Naive thymus-derived CD8-positive, alpha-beta T cell (primary cell): Measurements from ENCODE around the gene CTCF. TPM values are rescaled to one million over a fixed set of nuclear protein-coding genes. Genes with fewer than 3 reads are reported as not detected.
A peak's percentile ranks its signal among the peaks of the same experiment; 100 is the strongest.

Experiments used
- ATAC-seq, 2 donors: fragments of 150-1000 bp; cut with Tn5 transposase in 1 of 2; sonication (Bioruptor Pico), chemical (Tn5 transposase) in 1 of 2; 1 replicate in 1 of 2; 2 replicates in 1 of 2; pipeline ENCODE4 v1.10.0; 2021; ENCODE audit warnings: mild to moderate bottlenecking in 2 of 2, moderate library complexity in 2 of 2
- POLR2A ChIA-PET: fragments of 350-600 bp; sonication (Branson Sonifier 250); formaldehyde crosslinking; loops from one replicate; lab custom pipeline; 2021; ENCODE audit warnings: antibody characterized with exemption; lab: Charles Lee
- DNase-seq, 10 donors: peaks; one replicate each; pipeline versions ENCODE4 v3.0.0 to v3.0.0-alpha.2; 2020 to 2022
- H3K27ac Mint-ChIP-seq, 10 donors: one replicate each; pipeline ENCODE4 v1.8.0; 2020 to 2022; ENCODE audit warnings: mild to moderate bottlenecking in 10 of 10, mixed read lengths in 10 of 10, moderate library complexity in 4 of 10, inconsistent platforms in 1 of 10
- H3K27me3 Mint-ChIP-seq, 5 donors: one replicate each; pipeline ENCODE4 v1.8.0; 2021 to 2022; ENCODE audit warnings: mixed read lengths in 5 of 5
- H3K36me3 Mint-ChIP-seq, 3 donors: one replicate each; pipeline ENCODE4 v1.8.0; 2020 to 2022; ENCODE audit warnings: mixed read lengths in 3 of 3, mild to moderate bottlenecking in 2 of 3, inconsistent platforms in 1 of 3
- H3K4me1 Mint-ChIP-seq, 4 donors: one replicate each; pipeline ENCODE4 v1.8.0; 2021 to 2022; ENCODE audit warnings: mixed read lengths in 4 of 4
- H3K4me3 Mint-ChIP-seq, 10 donors: one replicate each; pipeline ENCODE4 v1.8.0; 2020 to 2022; ENCODE audit warnings: mild to moderate bottlenecking in 10 of 10, mixed read lengths in 10 of 10, moderate library complexity in 6 of 10, inconsistent platforms in 1 of 10
- H3K9me3 Mint-ChIP-seq, 9 donors: one replicate each; pipeline ENCODE4 v1.8.0; 2020 to 2022; ENCODE audit warnings: mixed read lengths in 9 of 9, mild to moderate bottlenecking in 3 of 9, inconsistent platforms in 1 of 9, moderate library complexity in 1 of 9
- polyA plus RNA-seq, 3 donors: library from polyadenylated mRNA; unstranded; fragments of 300-500 nt; fragmentation: Illumina TruSeq; gene quantifications; one replicate each; pipeline ENCODE4 v1.2.3, GENCODE V29; 2021
- total RNA-seq, 8 experiments: library from RNA in 2 of 8; stranded (reverse) in 2 of 8; gene quantifications; one replicate each; pipeline ENCODE4 v1.2.3 and lab custom pipeline; 2021 to 2026

Gene CTCF
- total and polyA plus RNA-seq, 5 experiments from 2014 or later, result 37.1 to 67.6 (median 61.1) TPM

DNA sequence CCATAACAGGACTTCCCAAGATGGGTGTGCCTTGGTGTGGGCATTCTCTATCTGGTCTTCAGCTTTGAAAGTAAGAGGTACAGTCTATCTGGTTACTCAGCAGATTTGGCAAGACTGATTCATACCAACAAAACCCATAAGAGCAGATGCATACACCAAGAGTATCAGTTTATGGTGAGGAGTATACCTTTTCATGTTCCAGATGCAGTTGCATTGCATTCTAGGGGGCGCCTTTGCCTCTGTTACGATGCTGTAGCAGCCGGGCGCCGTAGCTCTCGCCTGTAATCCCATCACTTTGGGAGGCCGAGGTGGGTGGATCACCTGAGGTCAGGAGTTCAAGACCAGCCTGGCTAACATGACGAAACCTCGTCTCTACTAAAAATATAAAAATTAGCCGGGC, 51.5 kb downstream of the CTCF start:
- Mint-ChIP-seq H3K4me1 (peaks cover 0 to 4% (median 2%) of the 10 kb centered on the region in 4 donors), H3K27me3 (no peaks in the 10 kb centered on the region), H3K36me3 (peaks cover 0 to 85% (median 10%) of the 10 kb centered on the region in 3 donors), H3K4me3 (no peak overlapping the region), H3K9me3 (no peaks in the 10 kb centered on the region), H3K27ac (no peak overlapping the region)
- no peak for DNase-seq
- ATAC-seq, result no peak
- POLR2A ChIA-PET, result interaction anchor here (0.7 to 1.0 kb wide), 2 partner anchors 50 to 936 kb away, joined by 3 to 4 read pairs; no protein-coding TSS in a partner anchor

DNA sequence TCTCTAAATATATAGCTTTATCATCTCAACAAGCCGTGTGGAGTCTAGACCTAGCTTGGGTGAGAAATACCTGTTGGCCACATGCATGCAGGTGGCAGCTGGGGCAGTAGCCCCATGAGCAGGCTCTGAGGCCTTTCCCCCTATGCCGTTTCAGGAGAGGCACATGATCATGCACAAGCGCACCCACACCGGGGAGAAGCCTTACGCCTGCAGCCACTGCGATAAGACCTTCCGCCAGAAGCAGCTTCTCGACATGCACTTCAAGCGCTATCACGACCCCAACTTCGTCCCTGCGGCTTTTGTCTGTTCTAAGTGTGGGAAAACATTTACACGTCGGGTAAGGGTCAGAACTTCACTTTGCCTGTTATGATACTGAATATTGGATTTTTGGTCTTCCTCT, 65.9 kb downstream of the CTCF start:
- no peaks in the 10 kb centered on the region for H3K27me3 Mint-ChIP-seq
- no peak overlapping the region for H3K4me3 Mint-ChIP-seq
- H3K4me1 Mint-ChIP-seq, result peaks cover 0 to 4% (median 0%) of the 10 kb centered on the region in 4 donors
- H3K36me3 Mint-ChIP-seq, result peaks cover 0 to 92% (median 10%) of the 10 kb centered on the region in 3 donors
- no peaks in the 10 kb centered on the region for H3K9me3 Mint-ChIP-seq
- POLR2A ChIA-PET, result interaction anchor here (1.5 to 1.9 kb wide), 2 partner anchors 65 to 81 kb away, joined by 3 to 5 read pairs; no protein-coding TSS in a partner anchor
- H3K27ac Mint-ChIP-seq, result no peak overlapping the region
- ATAC-seq, result no peak
- no peak for DNase-seq

- Mint-ChIP-seq H3K9me3 (no peaks in the 10 kb centered on the region), H3K27me3 (no peaks in the 10 kb centered on the region), H3K36me3 (peaks cover 0 to 96% (median 15%) of the 10 kb centered on the region in 3 donors), H3K4me1 (peaks cover 0 to 2% (median 0%) of the 10 kb centered on the region in 4 donors), H3K4me3 (no peak overlapping the region), H3K27ac (peak overlapping the region in 6 of 10 donors; percentile 12 to 78 (median 56))
- ATAC-seq (no peak), DNase-seq (no peak)
- POLR2A ChIA-PET, result no interaction called here
Observed at GRCh38 chr16:67632415-67633172, 70.3 kb downstream of the CTCF start.

DNA sequence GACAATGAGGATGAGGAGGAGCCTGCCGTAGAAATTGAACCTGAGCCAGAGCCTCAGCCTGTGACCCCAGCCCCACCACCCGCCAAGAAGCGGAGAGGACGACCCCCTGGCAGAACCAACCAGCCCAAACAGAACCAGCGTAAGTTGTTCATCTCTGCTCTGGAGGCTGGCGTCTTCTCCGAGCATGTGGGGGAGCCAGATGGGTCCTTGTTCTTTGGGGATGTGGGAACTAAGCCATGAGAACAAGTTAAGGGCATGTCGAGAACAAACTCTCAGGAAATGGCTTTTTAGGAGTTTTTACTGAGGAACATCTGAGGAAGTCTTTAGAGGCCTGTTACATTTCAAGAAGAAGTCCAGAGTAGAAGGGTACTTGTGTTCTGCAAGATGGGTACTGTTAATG, 74.4 kb downstream of the CTCF start:
- Mint-ChIP-seq H3K4me1 (no peaks in the 10 kb centered on the region), H3K27ac (peak overlapping the region in 3 of 10 donors; percentile 33 to 87 (median 73)), H3K9me3 (no peaks in the 10 kb centered on the region), H3K4me3 (no peak overlapping the region), H3K36me3 (peaks cover 6 to 78% (median 11%) of the 10 kb centered on the region in 3 donors), H3K27me3 (no peaks in the 10 kb centered on the region)
- POLR2A ChIA-PET, result no interaction called here
- ATAC-seq (no peak), DNase-seq (no peak)

DNA sequence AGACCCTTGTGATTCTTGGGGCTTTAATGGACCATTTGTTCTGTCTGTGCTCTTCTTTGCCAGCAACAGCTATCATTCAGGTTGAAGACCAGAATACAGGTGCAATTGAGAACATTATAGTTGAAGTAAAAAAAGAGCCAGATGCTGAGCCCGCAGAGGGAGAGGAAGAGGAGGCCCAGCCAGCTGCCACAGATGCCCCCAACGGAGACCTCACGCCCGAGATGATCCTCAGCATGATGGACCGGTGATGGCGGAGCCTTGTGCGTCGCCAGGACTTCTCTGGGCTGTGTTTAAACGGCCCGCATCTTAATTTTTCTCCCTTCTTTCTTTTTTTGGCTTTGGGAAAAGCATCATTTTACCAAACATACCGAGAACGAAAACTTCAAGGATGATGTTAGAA, 75.3 kb downstream of the CTCF start:
- Mint-ChIP-seq H3K4me1 (no peaks in the 10 kb centered on the region), H3K4me3 (no peak overlapping the region), H3K9me3 (no peaks in the 10 kb centered on the region), H3K36me3 (peaks cover 6 to 69% (median 9%) of the 10 kb centered on the region in 3 donors), H3K27me3 (no peaks in the 10 kb centered on the region), H3K27ac (peak overlapping the region in 1 of 10 donors; percentile 9)
- DNase-seq (no peak), ATAC-seq (no peak)
- POLR2A ChIA-PET, result no interaction called here

DNA sequence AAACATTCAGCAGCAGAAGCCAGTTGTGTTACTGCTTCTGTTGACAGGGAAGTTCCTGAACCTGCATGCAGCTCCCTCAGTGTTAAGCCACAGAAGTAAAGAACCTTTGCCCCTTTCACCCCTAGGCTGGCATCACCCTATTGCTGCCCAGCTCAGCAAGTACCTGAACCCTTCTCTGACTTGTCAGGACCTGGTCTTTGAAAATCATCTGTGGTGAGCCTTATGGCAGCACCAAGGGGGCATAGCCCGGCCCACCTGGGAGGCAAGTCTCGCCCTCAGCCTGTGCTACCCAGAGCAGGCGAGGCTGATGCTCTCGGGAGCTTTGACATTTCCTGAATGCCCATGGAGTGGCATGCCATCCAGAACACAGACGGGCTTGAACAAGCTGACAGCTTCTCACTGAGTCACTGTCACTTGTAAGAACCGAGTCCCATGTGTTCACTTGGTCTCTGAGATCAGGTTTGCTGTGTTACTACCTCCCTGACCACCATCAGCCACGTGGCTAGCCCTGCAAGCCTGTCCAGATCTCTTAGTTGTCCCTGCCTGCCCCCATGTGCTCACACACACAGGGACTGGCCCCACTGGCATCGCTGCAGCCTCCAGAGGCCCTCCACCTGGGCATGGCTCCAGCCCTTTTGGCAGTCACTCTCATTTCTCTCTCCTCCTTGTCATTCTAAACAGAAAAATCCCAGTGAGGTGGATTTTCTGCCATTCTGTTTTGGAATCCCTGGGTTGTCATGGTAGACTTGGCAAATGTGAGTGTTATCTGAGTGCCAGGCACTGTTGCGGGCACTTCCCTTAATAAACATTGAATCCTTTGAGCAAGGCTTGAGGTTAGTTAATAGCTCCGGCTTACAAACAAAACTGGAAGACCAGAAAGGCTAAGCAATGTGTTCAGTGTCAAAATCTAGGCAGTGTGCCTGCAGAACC, 79.7 kb downstream of the CTCF start:
- Mint-ChIP-seq H3K4me1 (peaks cover 4 to 21% (median 16%) of the 10 kb centered on the region in 4 donors), H3K4me3 (no peak overlapping the region), H3K9me3 (no peaks in the 10 kb centered on the region), H3K27me3 (no peaks in the 10 kb centered on the region), H3K27ac (peak overlapping the region in 2 of 10 donors; percentile 4 to 53), H3K36me3 (peaks cover 4 to 27% (median 6%) of the 10 kb centered on the region in 3 donors)
- DNase-seq, result no peak
- POLR2A ChIA-PET, result interaction anchor here (0.6 to 7.2 kb wide), 3 partner anchors 36 to 95 kb away, joined by 5 to 125 read pairs (median 92); partner anchors contain the start of gene CTCF
- no peak for ATAC-seq

- DNase-seq (no peak), ATAC-seq (no peak)
- peak overlapping the region; percentile 52 to 81 (median 66) for H3K4me3 Mint-ChIP-seq
- no peaks in the 10 kb centered on the region for H3K27me3 Mint-ChIP-seq
- H3K9me3 Mint-ChIP-seq, result no peaks in the 10 kb centered on the region
- H3K36me3 Mint-ChIP-seq, result peaks cover 0 to 21% (median 1%) of the 10 kb centered on the region in 3 donors
- peaks cover 4 to 26% (median 18%) of the 10 kb centered on the region in 4 donors for H3K4me1 Mint-ChIP-seq
- POLR2A ChIA-PET, result interaction anchor here (1.5 to 7.2 kb wide), 7 partner anchors 15 to 123 kb away, joined by 6 to 125 read pairs (median 36); partner anchors contain the start of genes ACD, C16orf86, CTCF and ENKD1
- H3K27ac Mint-ChIP-seq, result peak overlapping the region in 9 of 10 donors; percentile 62 to 93 (median 83)
Observed at GRCh38 chr16:67644038-67644437, 81.7 kb downstream of the CTCF start.

DNA sequence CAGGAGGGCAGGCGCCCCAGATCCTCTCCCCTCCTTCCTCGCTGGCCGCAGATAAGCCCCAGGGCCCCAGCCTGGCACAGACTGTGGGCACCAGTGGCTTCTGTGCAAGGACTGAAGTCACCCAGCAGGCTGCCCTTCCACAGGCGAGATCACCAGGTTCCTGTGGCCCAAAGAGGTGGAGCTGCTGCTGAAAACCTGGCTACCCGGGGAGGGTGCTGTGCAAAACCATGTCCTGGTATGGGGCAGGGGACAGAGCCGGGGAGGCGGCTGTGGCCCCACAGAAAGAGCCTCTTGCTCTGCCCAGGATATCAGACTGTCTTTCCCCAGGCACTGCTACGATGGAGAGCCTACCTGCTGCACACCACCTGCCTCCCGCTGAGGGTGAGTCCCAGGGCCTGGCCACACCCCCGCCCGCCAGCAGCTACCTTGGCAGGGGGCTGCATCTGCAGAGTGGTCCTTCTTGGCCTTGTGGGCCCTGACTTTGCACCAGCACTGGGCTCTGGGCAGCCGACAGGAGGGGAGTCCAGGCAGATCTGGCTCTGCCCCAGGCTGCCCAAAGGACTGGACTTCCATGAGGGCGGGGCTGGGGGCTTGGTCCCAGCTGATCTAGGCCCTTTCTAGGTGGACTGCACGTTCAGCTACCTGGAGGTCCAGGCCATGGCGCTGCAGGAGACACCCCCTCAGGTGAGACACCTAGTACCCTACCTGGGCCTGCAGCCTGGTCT, 83.2 kb downstream of the CTCF start:
- DNase-seq, result peak in 2 of 10 donors; percentile 16 to 32
- Mint-ChIP-seq H3K27ac (peak overlapping the region; percentile 68 to 96 (median 91)), H3K9me3 (no peaks in the 10 kb centered on the region), H3K27me3 (no peaks in the 10 kb centered on the region), H3K36me3 (peaks cover 0 to 25% (median 1%) of the 10 kb centered on the region in 3 donors), H3K4me1 (peaks cover 8 to 31% (median 20%) of the 10 kb centered on the region in 4 donors), H3K4me3 (peak overlapping the region; percentile 80 to 91 (median 85))
- POLR2A ChIA-PET, result interaction anchor here (0.7 to 7.2 kb wide), 20 partner anchors 13 to 355 kb away, joined by 3 to 125 read pairs (median 6); partner anchors contain the start of genes ACD, C16orf86, CTCF and ENKD1
- ATAC-seq, result peak; percentile 26 to 37

DNA sequence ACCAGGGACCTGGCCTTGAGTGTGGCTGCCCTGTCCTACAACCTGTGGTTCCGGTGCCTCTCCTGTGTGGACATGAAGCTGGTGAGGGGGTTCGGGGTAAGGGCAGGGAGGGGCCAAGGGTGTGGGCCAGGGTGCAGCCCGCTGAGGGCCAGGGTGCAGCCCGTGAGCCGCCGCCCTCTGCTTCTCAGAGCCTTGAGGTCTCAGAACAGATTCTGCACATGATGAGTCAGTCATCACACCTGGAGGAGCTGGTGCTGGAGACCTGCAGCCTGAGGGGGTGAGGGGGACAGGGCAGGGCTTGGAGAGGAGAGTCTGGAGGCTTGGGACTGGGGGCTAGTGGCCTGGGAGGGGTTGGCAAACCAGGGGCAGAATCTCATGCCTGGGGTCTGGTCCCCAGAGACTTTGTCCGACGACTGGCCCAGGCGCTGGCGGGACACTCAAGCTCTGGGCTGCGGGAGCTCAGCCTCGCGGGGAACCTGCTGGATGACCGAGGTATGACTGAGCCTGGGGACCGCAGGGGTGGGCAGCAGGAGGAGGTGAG, 84.9 kb downstream of the CTCF start:
- POLR2A ChIA-PET, result interaction anchor here (0.6 to 7.2 kb wide), 8 partner anchors 12 to 134 kb away, joined by 3 to 125 read pairs (median 22); partner anchors contain the start of genes ACD, C16orf86, CTCF and ENKD1
- no peaks in the 10 kb centered on the region for H3K9me3 Mint-ChIP-seq
- peaks cover 0 to 37% (median 4%) of the 10 kb centered on the region in 3 donors for H3K36me3 Mint-ChIP-seq
- peak overlapping the region in 5 of 10 donors; percentile 33 to 86 (median 65) for H3K27ac Mint-ChIP-seq
- DNase-seq (no peak), ATAC-seq (no peak)
- peaks cover 12 to 40% (median 24%) of the 10 kb centered on the region in 4 donors for H3K4me1 Mint-ChIP-seq
- peak overlapping the region in 4 of 10 donors; percentile 16 to 81 (median 68) for H3K4me3 Mint-ChIP-seq
- H3K27me3 Mint-ChIP-seq, result no peaks in the 10 kb centered on the region

DNA sequence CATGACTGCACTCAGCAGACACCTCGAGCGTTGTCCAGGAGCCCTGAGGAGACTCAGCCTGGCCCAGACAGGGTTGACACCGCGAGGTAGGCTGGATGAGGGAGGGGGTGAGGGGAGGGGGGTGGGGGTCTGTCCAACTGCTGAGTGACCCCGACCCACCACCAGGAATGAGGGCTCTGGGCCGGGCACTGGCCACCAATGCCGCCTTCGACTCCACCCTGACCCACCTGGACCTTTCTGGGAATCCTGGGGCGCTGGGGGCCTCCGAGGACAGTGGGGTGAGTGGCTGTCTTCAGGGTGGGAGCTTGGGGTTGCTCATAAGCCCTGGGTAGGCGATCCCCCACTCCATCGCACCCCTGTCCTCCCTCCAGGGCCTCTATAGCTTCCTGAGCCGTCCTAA, 85.4 kb downstream of the CTCF start:
- POLR2A ChIA-PET, result interaction anchor here (0.6 to 7.2 kb wide), 7 partner anchors 11 to 134 kb away, joined by 3 to 125 read pairs (median 5); partner anchors contain the start of genes ACD, CTCF and PARD6A
- H3K27me3 Mint-ChIP-seq, result no peaks in the 10 kb centered on the region
- H3K4me3 Mint-ChIP-seq, result no peak overlapping the region
- DNase-seq (no peak), ATAC-seq (no peak)
- H3K36me3 Mint-ChIP-seq, result peaks cover 0 to 39% (median 4%) of the 10 kb centered on the region in 3 donors
- H3K27ac Mint-ChIP-seq, result peak overlapping the region in 1 of 10 donors; percentile 22
- H3K9me3 Mint-ChIP-seq, result no peaks in the 10 kb centered on the region
- peaks cover 12 to 41% (median 25%) of the 10 kb centered on the region in 4 donors for H3K4me1 Mint-ChIP-seq
